ENCODE data around the gene SLC7A7. TPM values are rescaled to one million over a fixed set of nuclear protein-coding genes. Genes with fewer than 3 reads are reported as not detected.

SLC7A7 gene
- total RNA-seq, 1 experiment from 2014 or later = 5.9 TPM

DNA sequence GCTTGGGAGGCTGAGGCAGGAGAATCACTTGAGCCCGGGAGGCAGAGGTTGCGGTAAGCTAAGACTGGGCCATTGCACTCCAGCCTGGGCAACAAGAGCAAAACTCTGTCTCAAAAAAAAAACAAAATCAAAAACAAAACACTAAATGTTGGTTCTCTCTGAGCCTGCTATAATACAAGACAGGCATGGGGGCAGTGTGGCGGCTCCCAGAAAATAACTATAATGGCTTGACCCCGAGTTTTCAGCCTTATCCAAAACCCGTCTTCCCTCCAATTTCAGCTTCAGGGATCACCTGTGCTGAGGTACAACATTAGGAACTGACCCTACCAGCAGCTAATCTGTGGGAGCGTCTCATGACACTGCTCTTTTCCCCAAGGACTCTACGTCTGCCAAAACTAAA is 862 bp downstream of the SLC7A7 start:
- Histone ChIP-seq H3K4me1 (replicated peaks; ENCODE audit: insufficient read depth) (peaks cover 12% of the 10 kb centered on the region), H2AFZ (no peak overlapping the region), H3K9me2 (ENCODE audit: insufficient read depth) (no peaks in the 10 kb centered on the region), H3K27me3 (ENCODE audit: insufficient read depth, low read depth) (no peaks in the 10 kb centered on the region), H3K4me3 (no peak overlapping the region), H3K79me2 (ENCODE audit: low read depth) (no peaks in the 10 kb centered on the region), H3F3A (ENCODE audit: insufficient read depth, low read depth) (peaks cover 8% of the 10 kb centered on the region; the same call in 1 of the 2 replicates), H3K9me3 (ENCODE audit: insufficient read depth, low read depth) (no peaks in the 10 kb centered on the region), H4K20me1 (ENCODE audit: insufficient read depth) (no peaks in the 10 kb centered on the region), H3K36me3 (ENCODE audit: low read depth) (no peaks in the 10 kb centered on the region), H3K27ac (no peak overlapping the region), H3K4me2 (no peak overlapping the region)
- intact Hi-C loops (cut with micrococcal nuclease; ENCODE audit: unreplicated experiment) = no loop called here
- BruUV-seq (replicated peaks) = no TSS peak
- ChIA-PET POLR2A (ENCODE audit: unreplicated experiment) (no interaction called here), CTCF (interaction anchor here (0.6 kb wide), 1 partner anchor 9 kb away, joined by 7 read pairs; no protein-coding TSS in a partner anchor)
- DNase-seq = no peak
- no peak for TF ChIP-seq EZH2 (IDR thresholded peaks at IDR 0.05; ENCODE audit: low read depth)
- TF ChIP-seq, protein P1, sequence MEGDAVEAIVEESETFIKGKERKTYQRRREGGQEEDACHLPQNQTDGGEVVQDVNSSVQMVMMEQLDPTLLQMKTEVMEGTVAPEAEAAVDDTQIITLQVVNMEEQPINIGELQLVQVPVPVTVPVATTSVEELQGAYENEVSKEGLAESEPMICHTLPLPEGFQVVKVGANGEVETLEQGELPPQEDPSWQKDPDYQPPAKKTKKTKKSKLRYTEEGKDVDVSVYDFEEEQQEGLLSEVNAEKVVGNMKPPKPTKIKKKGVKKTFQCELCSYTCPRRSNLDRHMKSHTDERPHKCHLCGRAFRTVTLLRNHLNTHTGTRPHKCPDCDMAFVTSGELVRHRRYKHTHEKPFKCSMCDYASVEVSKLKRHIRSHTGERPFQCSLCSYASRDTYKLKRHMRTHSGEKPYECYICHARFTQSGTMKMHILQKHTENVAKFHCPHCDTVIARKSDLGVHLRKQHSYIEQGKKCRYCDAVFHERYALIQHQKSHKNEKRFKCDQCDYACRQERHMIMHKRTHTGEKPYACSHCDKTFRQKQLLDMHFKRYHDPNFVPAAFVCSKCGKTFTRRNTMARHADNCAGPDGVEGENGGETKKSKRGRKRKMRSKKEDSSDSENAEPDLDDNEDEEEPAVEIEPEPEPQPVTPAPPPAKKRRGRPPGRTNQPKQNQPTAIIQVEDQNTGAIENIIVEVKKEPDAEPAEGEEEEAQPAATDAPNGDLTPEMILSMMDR (conservative IDR thresholded peaks at IDR 0.05) = no peak

DNA sequence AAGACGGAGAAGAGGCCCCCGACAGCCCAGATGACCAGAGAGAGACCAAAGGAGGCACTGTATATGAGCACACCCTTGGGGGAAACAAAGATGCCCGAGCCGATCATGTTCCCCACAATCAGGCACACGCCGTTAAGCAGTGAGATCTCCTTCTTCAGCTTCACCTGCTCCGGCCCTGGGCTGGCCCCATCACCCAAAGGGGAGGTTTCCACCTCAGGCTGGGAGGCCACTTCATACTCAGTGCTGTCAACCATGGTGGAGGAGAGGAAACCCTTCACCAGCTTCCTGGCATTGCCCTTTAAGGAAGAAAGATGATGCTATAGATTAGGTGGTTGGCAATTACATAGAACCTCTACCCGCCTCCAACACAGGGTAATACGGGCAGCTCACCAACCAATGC is 2.1 kb downstream of the SLC7A7 start:
- ChIA-PET POLR2A (ENCODE audit: unreplicated experiment) (interaction anchor here (0.6 to 0.7 kb wide), 3 partner anchors 19 to 214 kb away, joined by 3 to 9 read pairs (median 6); no protein-coding TSS in a partner anchor), CTCF (no interaction called here)
- no peaks in the 10 kb centered on the region for H3K9me3 ChIP-seq (ENCODE audit: insufficient read depth, low read depth)
- H3K36me3 ChIP-seq (ENCODE audit: low read depth) = no peaks in the 10 kb centered on the region
- H4K20me1 ChIP-seq (ENCODE audit: insufficient read depth) = no peaks in the 10 kb centered on the region
- H3K27ac ChIP-seq = no peak overlapping the region
- H3K9me2 ChIP-seq (ENCODE audit: insufficient read depth) = no peaks in the 10 kb centered on the region
- no peak overlapping the region for H2AFZ ChIP-seq
- H3K4me2 ChIP-seq = no peak overlapping the region
- no peak for TF ChIP-seq EZH2 (IDR thresholded peaks at IDR 0.05; ENCODE audit: low read depth)
- TF ChIP-seq, protein P1 (conservative IDR thresholded peaks at IDR 0.05) = no peak
- H3K4me3 ChIP-seq = no peak overlapping the region
- H3K27me3 ChIP-seq (ENCODE audit: insufficient read depth, low read depth) = no peaks in the 10 kb centered on the region
- H3K4me1 ChIP-seq (replicated peaks; ENCODE audit: insufficient read depth) = peaks cover 10% of the 10 kb centered on the region
- H3F3A ChIP-seq (ENCODE audit: insufficient read depth, low read depth) = no peaks in the 10 kb centered on the region
- BruUV-seq (replicated peaks) = no TSS peak
- intact Hi-C loops (cut with micrococcal nuclease; ENCODE audit: unreplicated experiment) = no loop called here
- H3K79me2 ChIP-seq (ENCODE audit: low read depth) = no peaks in the 10 kb centered on the region
- no peak for DNase-seq

DNA sequence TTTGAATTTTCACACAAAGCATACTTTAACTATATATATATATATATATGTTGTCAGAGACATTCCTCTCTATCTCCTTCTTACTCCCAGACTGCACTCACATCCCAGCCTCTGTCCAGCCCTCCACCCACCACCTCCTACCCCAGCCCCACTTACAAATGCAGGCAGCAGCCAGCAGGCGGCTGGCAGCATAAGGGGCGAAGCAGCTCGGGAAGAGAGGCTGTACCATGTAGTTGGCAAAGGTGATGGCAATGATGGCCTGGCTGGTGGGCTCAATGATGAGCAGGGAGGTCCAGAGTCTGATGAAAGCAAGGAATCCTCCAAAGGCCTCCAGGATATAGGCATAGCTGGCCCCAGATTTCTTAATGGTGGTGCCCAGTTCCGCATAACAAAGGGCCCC is 2.5 kb downstream of the SLC7A7 start:
- Histone ChIP-seq H3K79me2 (ENCODE audit: low read depth) (no peaks in the 10 kb centered on the region), H3K36me3 (ENCODE audit: low read depth) (no peaks in the 10 kb centered on the region), H3K9me2 (ENCODE audit: insufficient read depth) (no peaks in the 10 kb centered on the region), H3F3A (ENCODE audit: insufficient read depth, low read depth) (0 out of 2 replicates have a peak, but pooled peaks cover under 1% of the 10 kb centered on the region), H2AFZ (no peak overlapping the region), H3K27me3 (ENCODE audit: insufficient read depth, low read depth) (no peaks in the 10 kb centered on the region), H3K27ac (no peak overlapping the region), H3K4me1 (replicated peaks; ENCODE audit: insufficient read depth) (peaks cover 14% of the 10 kb centered on the region), H4K20me1 (ENCODE audit: insufficient read depth) (no peaks in the 10 kb centered on the region), H3K9me3 (ENCODE audit: insufficient read depth, low read depth) (no peaks in the 10 kb centered on the region), H3K4me3 (no peak overlapping the region), H3K4me2 (no peak overlapping the region)
- DNase-seq = no peak
- CTCF ChIA-PET = no interaction called here
- no peak for TF ChIP-seq EZH2 (IDR thresholded peaks at IDR 0.05; ENCODE audit: low read depth)
- TF ChIP-seq, protein P1 (conservative IDR thresholded peaks at IDR 0.05) = no peak
- no TSS peak for BruUV-seq (replicated peaks)
- POLR2A ChIA-PET (ENCODE audit: unreplicated experiment) = interaction anchor here (0.6 to 0.7 kb wide), 3 partner anchors 19 to 214 kb away, joined by 3 to 9 read pairs (median 6); no protein-coding TSS in a partner anchor
- intact Hi-C loops (cut with micrococcal nuclease; ENCODE audit: unreplicated experiment) = no loop called here

All from PC-9 (cell line).